Esophagus muscularis mucosa (tissue), 4 donors: ENCODE measurements around the gene MBOAT2.

Source experiments
- EP300 ChIP-seq: sonication (generic); formaldehyde crosslinking; IDR thresholded peaks from one replicate; pipeline ENCODE4 v1.6.1; 2017; ENCODE audit warnings: antibody characterized with exemption
- POLR2A ChIP-seq: fragments of 450-650 bp; IDR thresholded peaks from one replicate; pipeline ENCODE4 v1.6.1; 2017; ENCODE audit warnings: antibody characterized with exemption, moderate library complexity, mild to moderate bottlenecking, low read depth
- TF ChIP-seq, protein P1 (sequence below), 3 experiments: fragments of 200-600 bp in 2 of 3; fragments of 450-650 bp in 1 of 3; sonication (generic) in 2 of 3; IDR thresholded peaks; one replicate each; pipeline ENCODE4 v1.5.1; 2017 to 2019; ENCODE audit warnings: antibody characterized with exemption in 3 of 3, mild to moderate bottlenecking in 2 of 3, moderate library complexity in 1 of 3

DNA sequence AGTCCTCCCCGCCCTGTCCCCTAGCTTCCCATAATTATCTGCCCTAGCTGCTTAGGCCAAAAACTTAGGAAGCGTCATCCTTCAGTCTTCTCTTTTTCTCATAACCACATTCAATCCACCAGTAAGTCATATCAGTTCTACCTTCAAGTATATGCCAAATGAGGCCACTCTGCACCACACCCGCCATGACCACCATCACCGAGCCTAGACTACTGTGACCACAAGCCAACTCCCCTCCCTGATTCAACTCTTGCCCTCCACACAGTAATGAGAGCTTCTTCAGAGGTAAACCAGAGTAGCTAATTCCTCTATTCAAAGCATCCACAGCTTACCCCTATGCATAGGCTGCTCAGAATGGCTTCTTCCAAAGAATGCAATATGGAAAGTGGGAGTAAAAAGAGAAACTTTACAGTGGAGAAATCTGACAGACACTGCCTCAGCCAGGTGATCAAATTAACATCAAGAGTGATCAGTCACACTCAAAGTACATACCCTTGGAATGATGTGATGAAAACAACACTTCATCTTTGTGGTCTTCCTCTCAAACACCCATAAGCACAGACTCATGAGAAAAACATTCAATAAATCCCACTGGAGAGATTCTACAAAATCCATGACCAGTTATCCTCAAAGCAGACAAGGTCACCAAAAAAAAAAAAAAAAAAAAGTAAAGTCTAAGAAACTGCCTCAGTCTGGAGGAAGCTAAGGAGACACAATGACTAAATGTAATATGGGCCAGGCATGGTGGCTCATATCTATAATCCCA, 17.7 kb downstream of the MBOAT2 start:
- TF ChIP-seq EP300 (no peak), POLR2A (no peak)
- TF ChIP-seq, protein P1, sequence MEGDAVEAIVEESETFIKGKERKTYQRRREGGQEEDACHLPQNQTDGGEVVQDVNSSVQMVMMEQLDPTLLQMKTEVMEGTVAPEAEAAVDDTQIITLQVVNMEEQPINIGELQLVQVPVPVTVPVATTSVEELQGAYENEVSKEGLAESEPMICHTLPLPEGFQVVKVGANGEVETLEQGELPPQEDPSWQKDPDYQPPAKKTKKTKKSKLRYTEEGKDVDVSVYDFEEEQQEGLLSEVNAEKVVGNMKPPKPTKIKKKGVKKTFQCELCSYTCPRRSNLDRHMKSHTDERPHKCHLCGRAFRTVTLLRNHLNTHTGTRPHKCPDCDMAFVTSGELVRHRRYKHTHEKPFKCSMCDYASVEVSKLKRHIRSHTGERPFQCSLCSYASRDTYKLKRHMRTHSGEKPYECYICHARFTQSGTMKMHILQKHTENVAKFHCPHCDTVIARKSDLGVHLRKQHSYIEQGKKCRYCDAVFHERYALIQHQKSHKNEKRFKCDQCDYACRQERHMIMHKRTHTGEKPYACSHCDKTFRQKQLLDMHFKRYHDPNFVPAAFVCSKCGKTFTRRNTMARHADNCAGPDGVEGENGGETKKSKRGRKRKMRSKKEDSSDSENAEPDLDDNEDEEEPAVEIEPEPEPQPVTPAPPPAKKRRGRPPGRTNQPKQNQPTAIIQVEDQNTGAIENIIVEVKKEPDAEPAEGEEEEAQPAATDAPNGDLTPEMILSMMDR (IDR thresholded peaks at IDR 0.05) = no peak
